Keratinocyte (primary cell): Measurements from ENCODE around the gene CDKAL1. TPM values are rescaled to one million over a fixed set of nuclear protein-coding genes. Genes with fewer than 3 reads are reported as not detected.

Source experiments
- DNase-seq: peaks from one replicate; pipeline ENCODE4 v3.0.0-alpha.2; 2011; ENCODE audit warnings: low read depth, missing footprints, low spot score
- FAIRE-seq: peaks from 2 replicates; lab custom pipeline; 2011; peaks lifted over from hg19 to GRCh38; lab: Jason Lieb, UNC
- H2AFZ ChIP-seq: 2 replicates; pipeline ENCODE4 v1.6.0; 2012; ENCODE audit warnings: low read length, control low read depth, inconsistent platforms; ENCODE audit not compliant: control insufficient read depth
- H3K27ac ChIP-seq: 2 replicates; pipeline ENCODE4 v1.5.1; 2011; ENCODE audit warnings: low read length; ENCODE audit not compliant: control insufficient read depth, insufficient read depth
- H3K27me3 ChIP-seq: 3 replicates; pipeline ENCODE4 v1.6.0; 2011; ENCODE audit warnings: low read length; ENCODE audit not compliant: control insufficient read depth, insufficient read depth; ENCODE audit errors: extremely low read depth
- H3K36me3 ChIP-seq, 2 experiments: 2 replicates in 1 of 2; 3 replicates in 1 of 2; pipeline ENCODE4 v1.5.1; 2011; ENCODE audit warnings: low read length in 2 of 2, mild to moderate bottlenecking in 1 of 2; ENCODE audit not compliant: control insufficient read depth in 2 of 2, insufficient read depth in 2 of 2; ENCODE audit errors: extremely low read depth in 1 of 2
- H3K4me1 ChIP-seq: 3 replicates; pipeline ENCODE4 v1.5.1; 2011; ENCODE audit warnings: low read length; ENCODE audit not compliant: control insufficient read depth, insufficient read depth; ENCODE audit errors: extremely low read depth
- H3K4me2 ChIP-seq: 3 replicates; pipeline ENCODE4 v1.6.0; 2011; ENCODE audit warnings: low read depth, low read length; ENCODE audit not compliant: control insufficient read depth, insufficient read depth; ENCODE audit errors: extremely low read depth
- H3K4me3 ChIP-seq, 3 experiments: fragments of 200-600 bp in 1 of 3; sonication (generic) in 1 of 3; 2 replicates in 2 of 3; 3 replicates in 1 of 3; pipeline ENCODE4 v1.5.1; 2011 to 2016; ENCODE audit warnings: low read length in 3 of 3, mild to moderate bottlenecking in 3 of 3, control low read depth in 2 of 3, inconsistent platforms in 1 of 3, low read depth in 1 of 3, mixed read lengths in 1 of 3, mixed run types in 1 of 3, moderate library complexity in 1 of 3; ENCODE audit not compliant: control insufficient read depth in 2 of 3, insufficient read depth in 2 of 3; ENCODE audit errors: extremely low read depth in 1 of 3
- H3K79me2 ChIP-seq: 2 replicates; pipeline ENCODE4 v1.6.0; 2012; ENCODE audit warnings: low read length; ENCODE audit not compliant: control insufficient read depth, insufficient read depth
- H3K9ac ChIP-seq: 3 replicates; pipeline ENCODE4 v1.6.0; 2011; ENCODE audit warnings: low read length; ENCODE audit not compliant: control insufficient read depth, insufficient read depth; ENCODE audit errors: extremely low read depth
- H3K9me1 ChIP-seq: 3 replicates; pipeline ENCODE4 v1.6.0; 2011; ENCODE audit warnings: low read length; ENCODE audit not compliant: control insufficient read depth, insufficient read depth; ENCODE audit errors: extremely low read depth
- H3K9me3 ChIP-seq: 2 replicates; pipeline ENCODE4 v1.5.1; 2012; ENCODE audit warnings: low read depth, low read length; ENCODE audit not compliant: control insufficient read depth
- H4K20me1 ChIP-seq: 3 replicates; pipeline ENCODE4 v1.6.0; 2011; ENCODE audit warnings: low read length; ENCODE audit not compliant: control insufficient read depth, insufficient read depth; ENCODE audit errors: extremely low read depth
- EZH2 ChIP-seq: IDR thresholded peaks from one replicate; pipeline ENCODE4 v1.6.1; 2012; ENCODE audit warnings: inconsistent platforms, mild to moderate bottlenecking, low read length, moderate library complexity
- dilution Hi-C: fragments of 300-500 bp; cut with MboI; formaldehyde crosslinking; loops from one replicate; pipeline ENCODE4 v1.7.0; 2020; ENCODE audit warnings: low sequenced_read_pairs; ENCODE audit not compliant: extremely low pct_ligation_motif_present
- polyA plus RNA-seq, 5 experiments: library from polyadenylated mRNA; depleted of rRNA in 3 of 5; stranded (reverse) in 3 of 5; stranded (forward) in 1 of 5; unstranded in 1 of 5; fragments of >200 nt; gene quantifications; 1 replicate in 1 of 5; 2 replicates in 3 of 5; 3 replicates in 1 of 5; pipeline versions ENCODE4 v1.2.1 to v1.2.3, GENCODE V29; 2011 to 2012; ENCODE audit warnings: missing spikeins in 2 of 5, low read depth in 1 of 5, low replicate concordance in 1 of 5
- TF ChIP-seq, protein P1 (sequence below), 3 experiments: IDR thresholded peaks in 1 of 3; conservative IDR thresholded peaks in 1 of 3; optimal IDR thresholded peaks in 1 of 3; 2 replicates in 2 of 3; 3 replicates in 1 of 3; pipeline versions ENCODE3 to v1.5.1; 2011; ENCODE audit warnings: low read length in 3 of 3, mild to moderate bottlenecking in 3 of 3, moderate library complexity in 2 of 3, control low read depth in 1 of 3, inconsistent platforms in 1 of 3; ENCODE audit not compliant: insufficient read depth in 2 of 3; ENCODE audit errors: extremely low read depth in 1 of 3

Gene CDKAL1
- polyA plus RNA-seq, 1 donor (not counting 4 experiments of a cell fraction or from before 2014, with no cell fraction given): 5.6 TPM

DNA sequence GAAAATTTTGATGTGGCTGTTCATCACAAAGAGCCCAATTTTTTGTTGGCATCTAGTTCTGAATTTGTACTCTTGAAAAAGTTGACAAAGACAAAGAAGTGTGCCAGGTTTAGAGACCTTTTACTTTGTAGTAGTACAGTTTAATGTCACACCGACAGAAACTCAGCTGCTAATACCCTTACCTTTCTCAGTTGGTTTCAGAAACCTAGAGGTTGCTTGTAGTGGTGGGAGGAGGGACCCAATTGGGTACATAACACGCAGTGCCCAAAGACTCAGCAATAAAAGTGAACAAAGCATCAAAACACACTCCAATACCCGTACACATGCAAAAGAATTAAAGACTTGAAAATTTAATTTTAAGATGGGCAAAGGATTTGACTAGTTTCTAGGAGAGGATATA, 203.7 kb downstream of the CDKAL1 start:
- TF ChIP-seq, protein P1, sequence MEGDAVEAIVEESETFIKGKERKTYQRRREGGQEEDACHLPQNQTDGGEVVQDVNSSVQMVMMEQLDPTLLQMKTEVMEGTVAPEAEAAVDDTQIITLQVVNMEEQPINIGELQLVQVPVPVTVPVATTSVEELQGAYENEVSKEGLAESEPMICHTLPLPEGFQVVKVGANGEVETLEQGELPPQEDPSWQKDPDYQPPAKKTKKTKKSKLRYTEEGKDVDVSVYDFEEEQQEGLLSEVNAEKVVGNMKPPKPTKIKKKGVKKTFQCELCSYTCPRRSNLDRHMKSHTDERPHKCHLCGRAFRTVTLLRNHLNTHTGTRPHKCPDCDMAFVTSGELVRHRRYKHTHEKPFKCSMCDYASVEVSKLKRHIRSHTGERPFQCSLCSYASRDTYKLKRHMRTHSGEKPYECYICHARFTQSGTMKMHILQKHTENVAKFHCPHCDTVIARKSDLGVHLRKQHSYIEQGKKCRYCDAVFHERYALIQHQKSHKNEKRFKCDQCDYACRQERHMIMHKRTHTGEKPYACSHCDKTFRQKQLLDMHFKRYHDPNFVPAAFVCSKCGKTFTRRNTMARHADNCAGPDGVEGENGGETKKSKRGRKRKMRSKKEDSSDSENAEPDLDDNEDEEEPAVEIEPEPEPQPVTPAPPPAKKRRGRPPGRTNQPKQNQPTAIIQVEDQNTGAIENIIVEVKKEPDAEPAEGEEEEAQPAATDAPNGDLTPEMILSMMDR (optimal IDR thresholded peaks at IDR 0.05 in 1 of 3, IDR thresholded peaks at IDR 0.05 in 1 of 3, conservative IDR thresholded peaks at IDR 0.05 in 1 of 3; ENCODE audit: extremely low read depth in 1 of 3, insufficient read depth in 2 of 3, low read length in 3 of 3): no peak
- no peak for TF ChIP-seq EZH2
- Histone ChIP-seq H3K27me3 (no peaks in the 10 kb centered on the region), H3K36me3 (no peaks in the 10 kb centered on the region), H3K4me3 (no peak overlapping the region), H2AFZ (no peak overlapping the region), H3K9me1 (no peaks in the 10 kb centered on the region), H3K79me2 (no peaks in the 10 kb centered on the region), H3K27ac (no peak overlapping the region), H4K20me1 (no peaks in the 10 kb centered on the region), H3K9me3 (no peaks in the 10 kb centered on the region), H3K4me1 (no peaks in the 10 kb centered on the region), H3K4me2 (no peak overlapping the region), H3K9ac (no peak overlapping the region)
- FAIRE-seq (no peak), DNase-seq (no peak)
- dilution Hi-C loops: no loop called here

DNA sequence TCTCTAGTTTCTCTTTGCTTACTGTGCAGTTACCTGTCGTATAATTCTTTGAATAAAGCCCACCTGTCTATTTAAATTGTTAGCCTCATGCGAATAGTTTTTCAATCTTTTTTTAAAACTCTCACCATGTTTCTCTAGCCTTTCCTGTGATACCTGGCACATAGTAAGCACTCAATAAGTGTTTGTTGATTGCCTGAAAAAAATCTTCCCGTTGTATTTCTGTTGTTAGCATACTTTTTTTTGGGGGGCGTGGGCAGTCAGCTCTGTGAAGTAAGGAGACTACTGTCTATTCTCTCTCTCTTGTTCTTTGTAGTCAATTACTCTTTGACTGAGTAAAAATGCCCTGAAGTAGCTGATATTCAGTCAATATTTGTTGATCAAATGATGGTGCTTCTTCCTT, 205.8 kb downstream of the CDKAL1 start:
- H3K27me3 ChIP-seq: no peaks in the 10 kb centered on the region
- no peak overlapping the region for H3K4me3 ChIP-seq
- no peaks in the 10 kb centered on the region for H4K20me1 ChIP-seq
- no peaks in the 10 kb centered on the region for H3K4me1 ChIP-seq
- H3K36me3 ChIP-seq: no peaks in the 10 kb centered on the region
- FAIRE-seq (no peak), DNase-seq (no peak)
- no peak overlapping the region for H3K4me2 ChIP-seq
- dilution Hi-C loops: no loop called here
- no peak overlapping the region for H2AFZ ChIP-seq
- H3K9ac ChIP-seq: no peak overlapping the region
- no peaks in the 10 kb centered on the region for H3K79me2 ChIP-seq
- H3K27ac ChIP-seq: no peak overlapping the region
- H3K9me3 ChIP-seq: no peaks in the 10 kb centered on the region
- no peak for TF ChIP-seq EZH2
- TF ChIP-seq, protein P1 (optimal IDR thresholded peaks at IDR 0.05 in 1 of 3, IDR thresholded peaks at IDR 0.05 in 1 of 3, conservative IDR thresholded peaks at IDR 0.05 in 1 of 3; ENCODE audit: extremely low read depth in 1 of 3, insufficient read depth in 2 of 3, low read length in 3 of 3): no peak
- H3K9me1 ChIP-seq: no peaks in the 10 kb centered on the region
